GM19468 (cell line): Measurements from ENCODE around the gene MTSS2.
"Not testable (repeated sequence)": the region's sequence is repeated elsewhere in the genome, so short reads cannot be mapped to it uniquely, and the experiment has no call there.

Experiments used
- ATAC-seq: cut with Tn5 transposase; IDR thresholded peaks from one replicate; pipeline ENCODE4 v1.9.1; 2021; ENCODE audit warnings: mild to moderate bottlenecking, moderate library complexity, moderate number of reproducible peaks; ENCODE audit not compliant: unreplicated experiment; ENCODE audit errors: extremely low read depth

MTSS2 gene

DNA sequence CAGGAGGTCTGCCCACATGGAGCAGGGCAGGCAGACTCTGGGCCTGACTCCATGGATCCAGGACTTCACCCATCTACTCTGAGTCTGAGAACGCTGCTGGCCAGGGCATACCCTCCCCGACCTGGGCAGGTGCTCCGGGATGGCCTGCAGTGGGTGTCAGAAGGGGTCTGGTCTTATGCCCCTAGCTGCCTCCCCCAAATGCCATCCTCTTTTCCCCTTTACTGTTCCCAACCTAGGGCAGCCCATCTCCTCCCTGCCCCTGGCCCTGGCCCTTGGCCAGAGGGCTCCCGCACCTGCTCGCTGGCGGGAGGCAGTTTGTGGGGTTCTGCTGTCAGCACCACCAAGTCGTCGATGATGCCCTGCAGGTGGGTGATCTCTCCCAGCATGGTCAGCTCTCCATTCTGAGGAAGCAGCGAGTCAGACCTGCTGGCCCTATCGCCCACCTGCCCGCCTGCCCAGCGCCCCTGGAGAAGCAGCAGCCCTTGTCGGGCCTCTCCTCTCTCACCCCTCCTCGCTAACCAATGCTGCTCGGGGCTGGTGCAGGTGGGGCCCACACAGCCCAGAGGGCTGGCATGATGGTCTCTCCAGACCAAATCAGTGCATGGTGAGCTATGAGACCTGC is 8.2 kb downstream of the MTSS2 start:
- ATAC-seq, result no peak

DNA sequence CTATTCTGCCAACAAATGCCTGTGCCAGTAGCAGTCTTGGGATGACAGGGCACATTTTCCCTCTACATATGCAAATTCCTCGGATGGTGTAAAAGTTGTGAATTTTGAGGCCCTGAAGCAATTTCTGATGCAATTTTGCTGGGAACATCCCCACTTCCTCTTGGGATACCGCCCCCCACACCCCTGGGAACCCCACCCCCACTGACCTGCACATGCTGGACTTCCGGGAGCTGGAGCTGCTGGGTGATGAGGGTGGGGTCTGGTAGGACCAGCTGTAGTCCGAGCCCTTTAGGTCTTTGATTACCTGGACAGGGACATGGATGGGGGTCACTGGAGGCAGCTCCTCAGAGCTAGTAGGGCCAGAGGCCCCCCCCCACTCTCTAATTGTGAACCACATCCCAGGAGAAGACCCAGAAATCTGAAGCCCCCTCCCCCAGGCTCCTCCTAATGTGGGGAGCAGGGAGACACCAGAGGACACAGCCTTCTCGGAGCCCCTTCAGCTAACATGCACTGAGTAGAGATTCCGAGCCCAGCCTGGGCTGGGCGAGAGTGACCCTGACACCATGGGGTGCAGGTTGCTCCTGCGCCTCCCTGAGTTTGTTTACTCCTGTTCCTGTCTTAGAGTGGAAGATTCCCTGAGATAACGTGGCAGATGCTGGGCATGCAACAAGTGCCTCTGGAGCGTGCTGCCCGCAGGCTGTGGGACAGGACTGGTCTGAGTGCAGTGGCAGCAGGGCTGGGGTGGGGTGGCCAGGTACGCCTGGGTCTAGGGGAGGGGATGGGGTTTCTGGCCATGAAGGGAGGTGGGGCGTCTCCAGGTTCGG is 9.0 kb downstream of the MTSS2 start:
- ATAC-seq, result no peak

DNA sequence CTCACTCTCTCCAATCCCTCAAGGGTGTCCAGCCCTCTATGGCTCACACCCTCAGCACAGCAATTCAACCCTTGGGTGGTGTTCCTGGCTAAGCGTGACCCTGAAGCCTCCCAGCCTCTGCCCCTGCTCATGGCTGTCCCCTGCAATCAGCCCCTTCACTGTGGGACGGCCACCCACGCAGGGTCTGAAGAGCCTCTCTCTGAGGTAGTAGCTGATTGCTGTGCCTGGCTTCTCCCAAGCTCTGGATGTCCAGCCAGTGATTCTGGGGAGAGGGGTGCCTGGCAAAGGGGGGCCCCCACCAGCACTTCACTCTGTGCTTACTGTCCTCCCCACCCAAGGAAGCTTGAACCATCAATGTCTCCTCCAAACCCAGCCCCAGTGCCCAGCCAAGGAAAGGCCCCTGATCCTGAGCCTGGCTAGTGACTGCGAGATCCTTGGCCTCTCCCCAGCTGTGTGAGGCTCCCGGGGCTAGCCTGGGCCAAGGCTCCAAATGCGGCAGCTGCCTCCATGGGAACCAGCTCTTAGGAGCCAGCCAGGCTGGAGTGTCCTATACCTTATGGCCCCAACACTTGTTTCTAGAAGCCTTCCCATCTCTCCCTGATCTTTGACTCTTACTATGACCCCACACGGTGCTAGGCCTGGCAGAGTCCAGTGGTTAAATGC is 9.9 kb downstream of the MTSS2 start:
- ATAC-seq, result no peak

DNA sequence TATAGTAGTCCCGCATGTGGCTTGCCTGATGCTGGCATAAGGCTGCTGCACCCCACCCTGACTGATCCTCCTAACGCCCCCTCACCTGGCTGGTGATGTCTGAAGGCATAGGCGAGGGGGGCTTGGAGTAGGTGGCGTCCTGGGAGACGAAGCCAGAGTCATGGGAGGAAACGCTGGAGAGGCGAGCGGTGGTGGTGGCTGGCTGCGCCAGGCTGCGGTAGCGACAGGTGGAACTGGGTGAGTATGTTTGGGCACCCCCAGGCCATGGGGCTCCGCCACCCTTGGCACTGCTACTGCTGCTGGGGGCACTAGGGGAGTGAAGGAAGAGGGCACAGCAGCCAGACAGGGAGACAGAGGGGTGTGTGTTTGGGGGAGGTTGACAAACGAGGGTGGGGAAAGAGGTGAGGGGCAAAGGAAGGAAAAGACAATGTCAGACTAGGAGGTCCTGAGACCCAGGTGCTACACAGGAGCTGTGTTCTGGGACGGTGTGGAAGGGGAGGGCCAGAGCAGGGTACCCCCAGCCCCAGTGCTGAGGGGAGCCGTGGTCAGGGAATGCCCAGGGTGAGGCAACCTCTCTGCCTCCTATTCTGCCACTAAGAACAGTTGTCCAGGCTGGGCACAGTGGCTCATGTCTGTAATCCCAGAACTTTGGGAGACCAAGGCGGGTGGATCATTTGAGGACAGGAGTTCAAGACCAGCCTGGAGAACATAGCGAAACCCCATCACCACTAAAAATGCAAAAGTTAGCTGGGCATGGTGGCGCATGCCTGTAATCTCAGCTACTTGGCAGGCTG is 11.4 kb downstream of the MTSS2 start:
- ATAC-seq, result no peak

DNA sequence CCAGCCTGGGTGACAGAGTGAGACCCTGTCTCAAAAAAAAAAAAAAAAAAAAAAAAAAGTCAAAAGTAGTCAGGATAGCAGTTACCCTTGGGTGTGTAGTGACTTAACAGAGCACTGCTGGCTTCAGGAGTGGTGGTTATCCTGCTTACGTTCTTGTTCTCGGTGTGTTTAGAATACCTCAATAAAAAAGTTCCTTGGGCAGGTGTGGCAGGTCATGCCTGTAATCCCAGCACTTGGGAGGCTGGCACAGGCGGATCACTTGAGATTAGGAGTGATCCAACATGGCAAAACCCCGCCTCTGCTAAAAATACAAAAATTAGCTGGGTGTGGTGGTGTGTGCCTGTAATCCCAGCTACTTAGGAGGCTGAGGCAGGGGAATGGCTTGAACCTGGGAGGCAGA is 14.9 kb downstream of the MTSS2 start:
- ATAC-seq, result not testable (repeated sequence)

DNA sequence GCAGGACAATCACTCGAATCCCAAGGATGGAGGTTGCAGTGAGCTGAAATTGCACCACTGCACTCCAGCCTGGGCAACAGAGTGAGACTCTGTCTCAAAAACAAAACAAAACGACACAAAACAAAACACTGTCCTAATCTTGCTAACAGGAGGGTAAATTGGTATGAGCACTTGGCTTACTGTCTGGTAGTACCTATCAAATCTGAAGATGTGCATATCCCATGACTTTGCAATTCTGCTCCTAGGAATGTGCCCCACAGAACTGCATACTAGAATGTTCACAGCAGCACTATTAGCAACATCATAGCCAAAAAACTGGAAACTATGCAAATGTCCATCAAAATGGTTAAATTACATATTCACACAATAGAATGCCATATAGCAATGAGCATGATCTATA is 15.7 kb downstream of the MTSS2 start:
- ATAC-seq, result no peak

DNA sequence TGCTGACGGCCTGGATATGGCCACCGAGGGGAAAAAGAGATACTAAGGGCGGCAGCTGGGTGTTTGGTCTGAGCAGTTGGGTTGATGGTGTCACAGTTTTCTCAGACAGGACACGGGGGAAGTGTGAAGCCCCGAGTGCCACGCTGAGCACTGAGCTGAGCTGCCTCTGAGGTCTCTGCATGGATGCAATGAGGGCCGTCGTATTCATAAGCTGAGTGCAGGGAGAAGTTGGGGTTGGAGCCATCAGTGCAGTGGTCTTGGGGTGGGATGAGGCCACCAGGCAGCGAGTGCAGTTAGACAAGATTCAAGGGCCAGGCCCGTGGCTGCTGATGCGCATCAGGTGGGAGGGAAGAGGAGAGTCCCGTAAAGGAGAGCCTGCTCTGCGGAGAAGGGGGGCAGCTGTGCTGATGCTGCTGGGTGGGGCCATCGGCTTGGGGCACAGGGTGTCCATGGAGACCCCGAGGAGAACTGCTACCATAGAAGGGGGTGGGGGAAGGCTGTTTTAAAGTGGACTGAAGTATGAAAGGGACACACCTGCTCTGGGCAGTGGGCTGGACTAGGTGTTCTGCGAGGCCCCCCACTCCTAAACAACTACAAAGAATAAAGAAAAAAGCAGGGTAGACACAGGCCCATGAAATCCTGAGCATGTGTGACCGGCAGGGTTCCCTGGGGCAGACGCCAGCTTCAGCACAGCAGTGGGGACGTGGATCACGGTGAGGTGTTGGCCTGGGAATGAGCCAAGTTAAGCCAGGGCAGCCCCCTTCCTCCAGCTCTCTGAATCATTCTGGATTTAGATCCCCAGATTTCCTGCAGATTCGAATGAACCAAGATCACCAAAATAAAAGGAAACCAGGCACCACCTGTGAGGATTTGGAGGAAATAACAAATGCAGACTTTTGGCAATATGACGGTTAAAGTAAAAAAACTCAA is 19.8 kb downstream of the MTSS2 start:
- no peak for ATAC-seq

DNA sequence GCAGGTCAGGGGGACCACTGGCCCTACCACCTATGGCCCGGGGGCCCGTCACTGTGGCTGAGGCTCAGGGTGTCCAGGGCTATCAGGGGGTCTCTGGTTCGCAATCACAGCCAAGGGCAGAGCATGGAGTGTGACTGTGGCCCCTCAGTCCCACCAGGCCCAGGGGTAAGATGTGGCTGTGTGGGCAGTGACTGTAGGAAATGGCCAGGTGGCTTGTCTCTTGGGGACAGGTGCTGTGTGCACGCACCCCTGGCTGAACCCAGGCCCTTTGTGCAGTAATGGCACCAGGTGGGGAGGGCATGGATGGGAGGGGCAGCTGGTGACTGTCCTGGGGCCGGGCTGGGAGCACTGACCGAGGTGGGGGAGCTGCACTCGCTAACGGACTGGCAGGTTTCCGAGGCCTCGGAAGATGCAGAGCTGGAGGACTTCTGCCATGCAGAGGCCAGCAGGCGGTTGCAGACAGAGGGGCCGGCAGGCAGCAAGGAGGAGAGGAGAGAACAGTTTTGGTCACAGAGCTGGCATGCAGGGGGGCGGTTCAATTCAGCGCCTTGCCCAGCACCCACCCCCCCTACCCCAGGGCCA is 20.6 kb downstream of the MTSS2 start:
- no peak for ATAC-seq

DNA sequence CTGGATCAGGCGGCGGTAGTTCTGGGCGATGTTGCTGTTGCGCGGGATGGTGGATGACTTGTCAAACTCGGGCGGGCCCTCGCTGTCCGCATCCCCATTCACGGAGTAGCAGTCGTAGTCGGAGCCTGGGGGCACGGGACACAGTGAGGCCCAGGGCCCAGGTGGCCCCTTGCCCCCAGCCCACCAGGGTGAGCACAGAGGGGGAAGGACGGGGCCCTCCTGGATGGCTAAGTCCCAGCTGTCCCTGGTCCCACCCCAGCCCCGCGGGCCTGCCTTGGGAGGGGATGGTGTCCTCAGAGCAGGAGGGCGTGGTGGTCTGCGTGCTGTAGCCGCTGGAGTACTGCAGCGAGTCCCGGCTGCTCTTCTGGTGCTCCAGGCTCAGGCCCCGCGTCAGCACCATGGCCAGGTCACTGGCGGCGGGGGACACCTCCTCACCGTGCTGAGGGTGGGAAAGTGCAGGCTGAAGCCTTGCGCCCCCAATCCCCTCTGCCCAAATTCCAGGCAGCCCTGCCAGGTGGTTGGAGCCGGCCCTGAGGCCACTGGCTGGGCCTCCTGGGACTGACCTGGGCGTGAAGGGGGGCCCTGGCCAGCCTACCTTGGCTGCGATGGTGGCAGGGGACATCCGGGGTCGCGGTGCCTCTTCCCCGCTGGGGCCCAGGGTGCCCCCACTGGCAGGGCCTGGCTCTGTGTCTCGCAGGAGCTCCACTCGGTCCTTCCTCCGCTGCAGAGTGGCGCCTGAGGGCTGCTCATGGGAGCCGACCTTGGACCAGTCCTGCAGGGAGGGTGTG is 21.3 kb downstream of the MTSS2 start:
- ATAC-seq, result no peak

DNA sequence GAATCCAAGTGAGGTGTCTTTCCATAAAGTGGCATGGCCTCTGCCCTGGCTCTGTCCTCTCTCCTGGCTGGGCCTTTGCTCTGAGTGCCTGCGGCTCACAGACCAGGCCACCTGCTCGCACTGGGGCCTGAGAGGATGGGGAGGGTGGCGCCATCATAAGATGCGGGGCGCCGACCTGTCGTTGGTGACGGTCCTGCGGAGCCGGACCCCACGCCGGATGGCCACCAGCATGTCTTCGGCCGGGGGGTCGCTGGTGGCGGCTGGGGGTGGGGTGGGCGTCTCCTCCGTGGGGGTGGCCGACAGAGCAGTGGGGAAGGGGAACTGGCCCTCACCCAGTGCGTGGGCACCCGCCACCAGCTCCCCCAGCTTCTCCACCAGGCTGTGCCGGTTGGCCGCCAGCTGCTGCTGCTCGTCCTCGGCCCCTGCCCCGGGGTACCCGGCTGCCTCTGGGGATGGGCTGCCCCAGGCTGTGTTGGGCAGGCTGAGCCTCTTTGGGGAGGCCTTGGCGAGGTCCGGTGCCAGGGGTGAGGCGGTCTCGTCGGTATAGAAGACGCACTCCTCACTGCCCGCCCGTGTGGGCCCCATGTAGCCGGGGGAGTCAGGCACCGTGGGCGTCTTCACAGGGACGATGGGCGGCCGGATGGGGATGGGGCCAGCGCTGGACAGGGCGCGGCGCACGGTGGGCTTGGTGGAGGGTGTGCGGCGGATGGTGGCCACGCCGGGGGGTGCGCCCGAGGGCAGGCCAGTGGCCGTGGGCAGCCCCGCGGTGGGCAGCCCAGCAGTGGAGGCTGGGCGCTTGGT is 22.1 kb downstream of the MTSS2 start:
- ATAC-seq, result no peak

DNA sequence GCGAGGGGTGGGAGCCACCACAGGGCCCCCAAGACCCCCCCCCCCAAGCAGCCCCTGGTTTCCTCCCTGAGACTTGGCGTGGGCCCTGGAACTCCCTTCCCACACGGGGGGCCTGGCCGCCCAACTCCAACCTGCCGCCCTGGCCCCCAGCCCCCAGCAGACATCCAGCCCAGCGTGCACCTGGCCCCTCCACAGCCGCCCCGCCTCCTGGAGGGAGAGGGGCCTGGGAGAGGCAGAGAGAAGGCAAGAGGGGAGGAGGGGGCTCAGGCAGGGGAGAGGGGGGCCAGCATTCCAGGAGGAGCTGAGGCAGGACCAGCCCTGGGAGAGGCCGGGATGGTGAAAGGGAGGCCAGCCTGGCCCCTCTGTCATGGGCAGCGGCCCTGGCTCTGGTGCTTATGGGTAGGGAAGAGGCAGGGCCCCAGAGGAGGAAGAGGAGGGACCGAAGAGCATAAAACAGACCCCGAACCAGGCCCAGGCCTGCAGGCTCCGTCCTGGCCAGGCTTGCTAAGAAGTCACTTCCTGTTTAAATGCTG is 22.8 kb downstream of the MTSS2 start:
- no peak for ATAC-seq

DNA sequence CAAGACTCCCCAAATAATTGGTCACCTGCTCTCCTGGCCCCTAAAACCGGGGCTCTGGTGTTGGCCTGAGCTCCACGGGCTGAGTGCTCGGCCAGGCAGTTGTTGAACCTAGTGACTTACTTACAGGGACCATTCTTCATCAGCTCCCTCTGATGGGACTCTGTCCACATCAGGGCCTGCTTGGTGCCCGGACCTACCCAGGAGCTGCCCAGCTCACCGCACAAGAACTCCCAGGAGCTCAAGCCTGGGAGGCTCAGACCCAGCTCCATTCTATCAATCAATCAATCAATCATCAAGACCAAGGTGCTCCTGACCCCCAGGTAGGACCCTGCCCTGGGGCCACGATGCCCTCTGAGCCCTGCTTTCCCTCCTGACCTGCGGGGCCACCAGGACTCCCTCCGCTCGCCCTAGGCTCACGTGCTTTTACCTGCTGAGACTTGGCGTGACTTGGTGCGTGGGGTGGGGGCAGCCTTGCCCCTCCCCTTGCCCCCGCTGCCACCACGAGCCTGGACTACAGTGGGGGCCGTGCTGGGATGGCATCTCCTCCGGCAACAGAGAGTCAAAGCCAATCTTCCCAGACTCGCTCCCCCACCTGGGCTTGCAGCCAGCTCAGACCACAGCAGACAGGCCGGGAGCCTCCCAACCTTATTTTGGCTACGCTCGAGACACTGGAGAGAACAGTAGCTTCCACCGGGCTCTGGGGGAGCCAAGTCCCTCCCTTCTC is 23.8 kb downstream of the MTSS2 start:
- ATAC-seq, result no peak

DNA sequence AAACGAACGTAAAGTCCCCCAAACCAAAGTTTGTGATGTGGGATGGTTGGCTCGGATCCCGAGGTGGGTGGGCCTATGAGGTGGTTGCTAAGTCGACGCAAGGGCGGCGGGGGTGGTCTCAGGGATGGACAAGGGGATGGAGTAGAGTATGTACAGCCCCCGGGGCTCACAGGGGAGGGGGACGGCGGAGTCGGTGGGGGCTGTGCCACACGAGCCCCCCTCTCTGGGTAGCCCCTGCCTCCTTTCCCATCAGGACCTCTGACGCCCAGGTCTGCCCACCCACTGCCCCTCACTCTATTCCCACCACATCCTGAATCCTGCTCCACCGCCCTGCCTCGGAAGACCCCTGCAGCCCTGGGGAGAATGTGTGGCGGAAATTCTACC is 24.3 kb downstream of the MTSS2 start:
- no peak for ATAC-seq

DNA sequence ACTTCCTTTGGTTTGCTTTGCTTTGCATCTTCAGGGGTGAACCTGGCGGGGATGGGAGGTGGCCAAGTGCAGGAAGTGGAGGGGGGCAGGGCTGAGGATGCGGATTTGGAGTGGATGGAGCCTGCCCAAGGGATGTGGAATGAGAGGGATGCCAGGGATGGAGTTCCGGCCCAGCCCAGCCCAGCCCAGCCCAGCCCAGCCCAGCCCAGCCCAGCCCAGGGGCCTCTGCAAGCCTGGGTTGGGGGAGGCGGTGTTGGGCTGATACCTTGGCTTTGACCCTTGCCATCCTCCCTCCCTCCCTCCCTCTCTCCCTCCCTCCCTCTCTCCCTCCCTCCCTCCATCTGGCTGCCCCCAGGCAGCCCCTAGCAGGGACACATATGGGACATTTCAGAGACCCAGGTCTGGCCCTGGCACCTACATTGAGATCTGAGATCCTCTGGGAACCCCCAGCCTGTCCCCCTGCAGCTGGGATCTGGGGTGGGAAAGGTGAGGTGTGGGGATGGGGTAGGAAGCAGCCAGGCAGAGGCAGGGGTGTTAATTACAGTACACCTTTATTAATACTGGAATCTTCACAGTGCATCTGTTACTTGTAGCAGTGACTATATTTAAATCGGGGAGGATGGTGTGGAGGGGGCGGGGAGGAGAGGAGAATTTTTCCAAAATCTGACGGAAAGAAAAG is 25.0 kb downstream of the MTSS2 start:
- ATAC-seq, result no peak

DNA sequence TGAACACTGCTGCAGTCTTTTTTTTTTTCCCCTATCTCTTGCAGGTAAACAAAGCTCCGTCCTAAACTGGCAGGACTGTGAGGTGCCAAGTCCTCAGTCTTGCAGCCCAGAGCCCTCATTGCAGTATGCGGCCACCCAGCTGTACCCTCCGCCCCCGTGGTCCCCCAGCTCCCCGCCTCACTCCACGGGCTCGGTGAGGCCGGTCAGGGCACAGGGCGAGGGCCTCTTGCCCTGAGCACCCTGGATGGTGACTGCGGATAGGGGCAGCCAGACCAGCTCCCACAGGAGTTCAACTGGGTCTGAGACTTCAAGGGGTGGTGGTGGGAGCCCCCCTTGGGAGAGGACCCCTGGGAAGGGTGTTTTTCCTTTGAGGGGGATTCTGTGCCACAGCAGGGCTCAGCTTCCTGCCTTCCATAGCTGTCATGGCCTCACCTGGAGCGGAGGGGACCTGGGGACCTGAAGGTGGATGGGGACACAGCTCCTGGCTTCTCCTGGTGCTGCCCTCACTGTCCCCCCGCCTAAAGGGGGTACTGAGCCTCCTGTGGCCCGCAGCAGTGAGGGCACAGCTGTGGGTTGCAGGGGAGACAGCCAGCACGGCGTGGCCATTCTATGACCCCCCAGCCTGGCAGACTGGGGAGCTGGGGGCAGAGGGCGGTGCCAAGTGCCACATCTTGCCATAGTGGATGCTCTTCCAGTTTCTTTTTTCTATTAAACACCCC is 25.7 kb downstream of the MTSS2 start:
- ATAC-seq, result no peak

DNA sequence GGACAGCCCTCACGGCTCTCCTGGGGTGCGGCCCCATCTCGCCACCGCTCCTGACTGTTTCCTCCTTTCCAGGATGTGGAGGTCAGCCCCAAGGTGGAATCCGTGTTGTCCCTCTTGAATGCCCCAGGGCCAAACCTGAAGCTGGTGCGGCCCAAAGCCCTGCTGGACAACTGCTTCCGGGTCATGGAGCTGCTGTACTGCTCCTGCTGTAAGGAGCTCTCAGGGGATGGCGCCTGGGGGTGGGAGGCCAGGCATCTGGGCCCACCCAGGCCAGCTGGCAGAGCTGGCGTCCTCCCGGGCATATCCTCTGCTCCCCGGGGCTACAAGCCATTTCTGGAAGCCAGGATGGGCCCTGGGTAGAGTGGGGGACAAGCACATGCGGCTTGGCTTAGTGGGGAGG is 26.3 kb downstream of the MTSS2 start:
- no peak for ATAC-seq
